Prostate gland (tissue), 2 donors: Measurements from ENCODE around the gene PAQR5.
"Not testable (repeated sequence)": the region's sequence is repeated elsewhere in the genome, so short reads cannot be mapped to it uniquely, and the experiment has no call there.

Experiments
- POLR2A ChIP-seq: fragments of 450-650 bp; IDR thresholded peaks from one replicate; pipeline ENCODE4 v1.6.1; 2016; ENCODE audit warnings: antibody characterized with exemption, mild to moderate bottlenecking
- POLR2AphosphoS5 ChIP-seq: sonication (generic); formaldehyde crosslinking; IDR thresholded peaks from one replicate; pipeline ENCODE4 v1.6.1; 2017; ENCODE audit warnings: antibody characterized with exemption
- TF ChIP-seq, protein P1 (sequence below), 4 experiments: fragments of 200-600 bp in 2 of 4; fragments of 450-650 bp in 2 of 4; sonication (generic) in 2 of 4; IDR thresholded peaks; 1 replicate in 3 of 4; 2 replicates in 1 of 4; pipeline ENCODE4 v1.5.1; 2016 to 2019; ENCODE audit warnings: antibody characterized with exemption in 4 of 4, mild to moderate bottlenecking in 2 of 4, moderate library complexity in 2 of 4

DNA sequence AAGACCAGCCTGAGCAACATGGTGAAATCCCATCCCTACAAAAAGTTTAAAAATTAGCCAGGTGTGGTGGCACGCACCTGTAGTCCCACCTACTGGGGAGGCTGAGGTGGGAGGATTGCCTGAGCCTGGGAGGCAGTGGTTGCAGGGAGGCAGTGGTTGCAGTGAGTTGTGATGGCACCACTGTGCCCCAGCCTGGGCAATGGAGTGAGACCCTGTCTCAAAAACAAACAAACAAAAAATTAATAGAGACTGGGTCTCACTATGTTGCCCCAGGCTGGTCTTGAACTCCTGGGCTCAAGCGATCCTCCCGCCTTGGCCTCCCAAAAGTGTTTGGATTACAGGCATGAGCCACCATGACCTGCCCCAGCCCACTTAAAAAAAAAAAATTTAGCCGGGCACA is 151.5 kb downstream of the PAQR5 start:
- TF ChIP-seq, protein P1, sequence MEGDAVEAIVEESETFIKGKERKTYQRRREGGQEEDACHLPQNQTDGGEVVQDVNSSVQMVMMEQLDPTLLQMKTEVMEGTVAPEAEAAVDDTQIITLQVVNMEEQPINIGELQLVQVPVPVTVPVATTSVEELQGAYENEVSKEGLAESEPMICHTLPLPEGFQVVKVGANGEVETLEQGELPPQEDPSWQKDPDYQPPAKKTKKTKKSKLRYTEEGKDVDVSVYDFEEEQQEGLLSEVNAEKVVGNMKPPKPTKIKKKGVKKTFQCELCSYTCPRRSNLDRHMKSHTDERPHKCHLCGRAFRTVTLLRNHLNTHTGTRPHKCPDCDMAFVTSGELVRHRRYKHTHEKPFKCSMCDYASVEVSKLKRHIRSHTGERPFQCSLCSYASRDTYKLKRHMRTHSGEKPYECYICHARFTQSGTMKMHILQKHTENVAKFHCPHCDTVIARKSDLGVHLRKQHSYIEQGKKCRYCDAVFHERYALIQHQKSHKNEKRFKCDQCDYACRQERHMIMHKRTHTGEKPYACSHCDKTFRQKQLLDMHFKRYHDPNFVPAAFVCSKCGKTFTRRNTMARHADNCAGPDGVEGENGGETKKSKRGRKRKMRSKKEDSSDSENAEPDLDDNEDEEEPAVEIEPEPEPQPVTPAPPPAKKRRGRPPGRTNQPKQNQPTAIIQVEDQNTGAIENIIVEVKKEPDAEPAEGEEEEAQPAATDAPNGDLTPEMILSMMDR (IDR thresholded peaks at IDR 0.05), result not testable (repeated sequence)
- TF ChIP-seq POLR2AphosphoS5, POLR2A: not testable (repeated sequence)
